ENCODE measurements around the gene CLCN1. TPM values are rescaled to one million over a fixed set of nuclear protein-coding genes. Genes with fewer than 3 reads are reported as not detected.
A peak's percentile ranks its signal among the peaks of the same experiment; 100 is the strongest.

CLCN1 gene
- total RNA-seq, 2 donors from 2014 or later = not detected

- Histone ChIP-seq H3K4me1 (peaks cover 0 to 13% of the 10 kb centered on the region in 2 donors), H3K27me3 (no peaks in the 10 kb centered on the region), H3K36me3 (no peaks in the 10 kb centered on the region), H3K9me3 (no peaks in the 10 kb centered on the region), H3K27ac (no peak overlapping the region), H3K4me3 (no peak overlapping the region)
- no peak for TF ChIP-seq CTCF (IDR thresholded peaks at IDR 0.05)
- DNase-seq (ENCODE audit: low spot score) = peak; percentile 49
These were observed 7.7 kb downstream of the CLCN1 start for GRCh38 chr7:143323653-143324052.

GRCh38 chr7:143325240-143325639, 9.3 kb downstream of the CLCN1 start:
- Histone ChIP-seq H3K4me1 (peaks cover 0 to 13% of the 10 kb centered on the region in 2 donors), H3K4me3 (no peak overlapping the region), H3K36me3 (no peaks in the 10 kb centered on the region), H3K9me3 (no peaks in the 10 kb centered on the region), H3K27ac (no peak overlapping the region), H3K27me3 (no peaks in the 10 kb centered on the region)
- no peak for TF ChIP-seq CTCF (IDR thresholded peaks at IDR 0.05)
- DNase-seq (ENCODE audit: low spot score) = no peak

GRCh38 chr7:143327903-143328302, 12.0 kb downstream of the CLCN1 start:
- Histone ChIP-seq H3K4me3 (no peak overlapping the region), H3K27me3 (no peaks in the 10 kb centered on the region), H3K4me1 (peaks cover 0 to 9% of the 10 kb centered on the region in 2 donors), H3K36me3 (no peaks in the 10 kb centered on the region), H3K27ac (no peak overlapping the region), H3K9me3 (no peaks in the 10 kb centered on the region)
- TF ChIP-seq CTCF (IDR thresholded peaks at IDR 0.05) = no peak
- peak; percentile 9 for DNase-seq (ENCODE audit: low spot score)

- Histone ChIP-seq H3K36me3 (no peaks in the 10 kb centered on the region), H3K9me3 (no peaks in the 10 kb centered on the region), H3K27ac (no peak overlapping the region), H3K27me3 (no peaks in the 10 kb centered on the region), H3K4me1 (no peaks in the 10 kb centered on the region), H3K4me3 (no peak overlapping the region)
- DNase-seq (ENCODE audit: low spot score) = no peak
- no peak for TF ChIP-seq CTCF (IDR thresholded peaks at IDR 0.05)
These were observed 13.7 kb downstream of the CLCN1 start for GRCh38 chr7:143329471-143330170.

GRCh38 chr7:143331179-143331801, 15.4 kb downstream of the CLCN1 start:
- Histone ChIP-seq H3K9me3 (no peaks in the 10 kb centered on the region), H3K4me1 (no peaks in the 10 kb centered on the region), H3K4me3 (no peak overlapping the region), H3K27ac (no peak overlapping the region), H3K27me3 (no peaks in the 10 kb centered on the region), H3K36me3 (no peaks in the 10 kb centered on the region)
- DNase-seq (ENCODE audit: low spot score) = no peak
- no peak for TF ChIP-seq CTCF (IDR thresholded peaks at IDR 0.05)
